H1 (cell line): Measurements from ENCODE around the gene TAMALIN.

ENCODE experiments used
- CHD1 ChIP-seq: IDR thresholded peaks from 2 replicates; pipeline ENCODE4 v1.6.1; 2012; ENCODE audit warnings: low read depth, low read length, improper control_type of control experiment
- PHF8 ChIP-seq: fragments of 200-600 bp; sonication (generic); conservative IDR thresholded peaks from 2 replicates; pipeline ENCODE4 v1.7.1; 2012; ENCODE audit warnings: low read depth, mild to moderate bottlenecking, inconsistent platforms, low read length, moderate library complexity
- POLR2A ChIP-seq, 2 experiments: IDR thresholded peaks; 1 replicate in 1 of 2; 2 replicates in 1 of 2; pipeline ENCODE4 v1.6.1; 2011; ENCODE audit warnings: low read depth in 2 of 2, low read length in 2 of 2, mild to moderate bottlenecking in 2 of 2; ENCODE audit errors: control extremely low read depth in 1 of 2
- POLR2AphosphoS5 ChIP-seq: IDR thresholded peaks from 2 replicates; pipeline ENCODE4 v1.6.1; 2011; ENCODE audit warnings: low read depth, low read length
- RAD21 ChIP-seq, 2 experiments: IDR thresholded peaks in 1 of 2; conservative IDR thresholded peaks in 1 of 2; 2 replicates each; pipeline ENCODE4 v1.6.1; 2011; ENCODE audit warnings: low read depth in 2 of 2, low read length in 2 of 2, improper control_type of control experiment in 1 of 2, inconsistent platforms in 1 of 2, mild to moderate bottlenecking in 1 of 2, moderate library complexity in 1 of 2

GRCh38 chr12:52010152-52010622 is 3.4 kb downstream of the TAMALIN start:
- TF ChIP-seq CHD1 (no peak), RAD21 (IDR thresholded peaks at IDR 0.05 in 1 of 2, conservative IDR thresholded peaks at IDR 0.05 in 1 of 2; ENCODE audit: low read depth in 2 of 2, low read length in 2 of 2) (no peak), POLR2A (IDR thresholded peaks at IDR 0.05; ENCODE audit: control extremely low read depth in 1 of 2, low read depth in 2 of 2, low read length in 2 of 2) (peak in 1 of 2 experiments; percentile 47; a peak in 1 of 3 replicates), PHF8 (no peak), POLR2AphosphoS5 (no peak)
